ENCODE results near the gene NTM.

The NTM gene

GRCh38 chr11:132103021-132103420, 732.6 kb downstream of the NTM start:
- Histone ChIP-seq H3K9me3 (ENCODE audit: control insufficient read depth, insufficient read depth, low read depth, low read length) (no peaks in the 10 kb centered on the region), H3K4me1 (ENCODE audit: control insufficient read depth, insufficient read depth, low read length) (no peaks in the 10 kb centered on the region), H3K4me3 (ENCODE audit: low read depth, low read length) (no peak overlapping the region), H3K27ac (ENCODE audit: extremely low read depth, low read depth, low read length) (no peak overlapping the region), H3K36me3 (ENCODE audit: control insufficient read depth in 2 of 2, insufficient read depth in 1 of 2, low read length in 2 of 2) (no peaks in the 10 kb centered on the region)
- ChIA-PET POLR2A (no interaction called here), CTCF (no interaction called here)
- TF ChIP-seq YY2 (tag by site-specific recombination; IDR thresholded peaks at IDR 0.05) (no peak), ZBTB49 (tag by site-specific recombination; IDR thresholded peaks at IDR 0.05; ENCODE audit: low read depth) (no peak), ZNF248 (tag by site-specific recombination; IDR thresholded peaks at IDR 0.05) (no peak), GFI1B (tag by site-specific recombination; IDR thresholded peaks at IDR 0.05) (no peak), YY1 (tag by site-specific recombination; IDR thresholded peaks at IDR 0.05) (no peak), FEZF1 (tag by site-specific recombination; IDR thresholded peaks at IDR 0.05) (no peak), PBX3 (CRISPR knock-in tag; IDR thresholded peaks at IDR 0.05) (no peak), INSM2 (tag by site-specific recombination; IDR thresholded peaks at IDR 0.05) (no peak), ZNF510 (tag by site-specific recombination; IDR thresholded peaks at IDR 0.05; ENCODE audit: insufficient replicate concordance) (no peak), ZNF624 (tag by site-specific recombination; IDR thresholded peaks at IDR 0.05) (no peak), ZNF10 (tag by site-specific recombination; IDR thresholded peaks at IDR 0.05) (no peak), ZBTB20 (tag by site-specific recombination; IDR thresholded peaks at IDR 0.05) (no peak), EGR2 (tag by site-specific recombination; IDR thresholded peaks at IDR 0.05; ENCODE audit: low read depth) (no peak), ZNF677 (tag by site-specific recombination; IDR thresholded peaks at IDR 0.05) (no peak), ZNF670 (tag by site-specific recombination; IDR thresholded peaks at IDR 0.05; ENCODE audit: low read depth) (no peak), OVOL3 (tag by site-specific recombination; IDR thresholded peaks at IDR 0.05) (no peak)

- ChIA-PET POLR2A (interaction anchor here (0.5 kb wide), 1 partner anchor 55 kb away, joined by 5 read pairs; no protein-coding TSS in a partner anchor), CTCF (interaction anchor here (0.6 to 0.9 kb wide), 3 partner anchors 9 to 978 kb away, joined by 3 read pairs; no protein-coding TSS in a partner anchor)
- no peaks in the 10 kb centered on the region for H3K9me3 ChIP-seq (ENCODE audit: control insufficient read depth, insufficient read depth, low read depth, low read length)
- no peaks in the 10 kb centered on the region for H3K36me3 ChIP-seq (ENCODE audit: control insufficient read depth in 2 of 2, insufficient read depth in 1 of 2, low read length in 2 of 2)
- TF ChIP-seq ZNF48 (tag by site-specific recombination; IDR thresholded peaks at IDR 0.05), result no peak
- no peak for TF ChIP-seq PRDM2 (tag by site-specific recombination; IDR thresholded peaks at IDR 0.05; ENCODE audit: borderline replicate concordance)
- no peaks in the 10 kb centered on the region for H3K4me1 ChIP-seq (ENCODE audit: control insufficient read depth, insufficient read depth, low read length)
- H3K27ac ChIP-seq (ENCODE audit: extremely low read depth, low read depth, low read length), result no peak overlapping the region
- no peak overlapping the region for H3K4me3 ChIP-seq (ENCODE audit: low read depth, low read length)
These were observed 735.9 kb downstream of the NTM start for GRCh38 chr11:132106096-132106982.

Measured in HEK293 (cell line).